22Rv1 (cell line): ENCODE data around the gene PGAP6.
"Not testable (repeated sequence)": the region's sequence is repeated elsewhere in the genome, so short reads cannot be mapped to it uniquely, and the experiment has no call there.

Experiments used
- ZFX ChIP-seq: fragments of 450-650 bp; IDR thresholded peaks from 2 replicates; pipeline ENCODE4 v1.6.1; 2017; ENCODE audit warnings: antibody characterized with exemption, borderline replicate concordance
- TF ChIP-seq, protein P1 (sequence below): fragments of 450-650 bp; IDR thresholded peaks from 2 replicates; pipeline ENCODE4 v1.5.1; 2017; ENCODE audit warnings: mild to moderate bottlenecking

GRCh38 chr16:362702-362999 is 19.1 kb downstream of the PGAP6 start:
- TF ChIP-seq, protein P1, sequence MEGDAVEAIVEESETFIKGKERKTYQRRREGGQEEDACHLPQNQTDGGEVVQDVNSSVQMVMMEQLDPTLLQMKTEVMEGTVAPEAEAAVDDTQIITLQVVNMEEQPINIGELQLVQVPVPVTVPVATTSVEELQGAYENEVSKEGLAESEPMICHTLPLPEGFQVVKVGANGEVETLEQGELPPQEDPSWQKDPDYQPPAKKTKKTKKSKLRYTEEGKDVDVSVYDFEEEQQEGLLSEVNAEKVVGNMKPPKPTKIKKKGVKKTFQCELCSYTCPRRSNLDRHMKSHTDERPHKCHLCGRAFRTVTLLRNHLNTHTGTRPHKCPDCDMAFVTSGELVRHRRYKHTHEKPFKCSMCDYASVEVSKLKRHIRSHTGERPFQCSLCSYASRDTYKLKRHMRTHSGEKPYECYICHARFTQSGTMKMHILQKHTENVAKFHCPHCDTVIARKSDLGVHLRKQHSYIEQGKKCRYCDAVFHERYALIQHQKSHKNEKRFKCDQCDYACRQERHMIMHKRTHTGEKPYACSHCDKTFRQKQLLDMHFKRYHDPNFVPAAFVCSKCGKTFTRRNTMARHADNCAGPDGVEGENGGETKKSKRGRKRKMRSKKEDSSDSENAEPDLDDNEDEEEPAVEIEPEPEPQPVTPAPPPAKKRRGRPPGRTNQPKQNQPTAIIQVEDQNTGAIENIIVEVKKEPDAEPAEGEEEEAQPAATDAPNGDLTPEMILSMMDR = not testable (repeated sequence)
- TF ChIP-seq ZFX = not testable (repeated sequence)
